GM12873 (cell line): ENCODE data around the gene SLC43A2.

ENCODE experiments used
- TF ChIP-seq, protein P1 (sequence below): IDR thresholded peaks from 2 replicates; pipeline ENCODE4 v1.5.1; 2012; ENCODE audit warnings: low read depth, mild to moderate bottlenecking, moderate library complexity, low read length, control low read depth; ENCODE audit not compliant: insufficient read depth; ENCODE audit errors: missing control alignments

SLC43A2 gene

DNA sequence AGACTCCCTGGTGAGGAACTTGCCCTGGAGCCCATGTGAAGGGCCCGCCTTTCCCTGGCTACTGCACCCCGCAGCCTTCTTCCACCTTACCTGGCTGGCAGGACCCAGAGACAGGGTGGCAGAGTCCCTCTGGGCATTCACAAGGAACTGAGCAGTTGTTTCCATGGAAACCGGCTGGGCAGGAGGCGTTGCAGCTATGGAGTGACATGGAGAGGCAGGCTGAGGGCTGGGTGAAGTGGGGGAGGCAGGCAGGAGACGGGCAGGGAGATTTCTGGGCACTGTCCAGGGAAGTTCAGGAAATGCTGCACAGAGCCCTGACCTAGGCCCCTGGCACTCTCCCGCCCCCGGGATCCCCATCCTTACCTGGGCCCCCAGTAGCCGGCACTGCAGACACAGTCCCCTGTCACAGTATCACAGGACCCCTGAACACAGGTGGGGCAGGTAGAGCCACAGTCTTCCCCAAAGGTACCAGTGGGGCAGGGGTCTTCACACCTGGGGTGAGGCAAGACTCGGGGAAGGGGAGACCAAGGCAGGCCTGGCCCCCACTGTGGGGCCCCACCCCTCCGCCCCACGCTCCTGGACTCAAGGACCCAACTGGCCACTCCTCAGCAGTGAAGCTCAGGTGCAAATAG is 11.0 kb upstream of the SLC43A2 start:
- TF ChIP-seq, protein P1, sequence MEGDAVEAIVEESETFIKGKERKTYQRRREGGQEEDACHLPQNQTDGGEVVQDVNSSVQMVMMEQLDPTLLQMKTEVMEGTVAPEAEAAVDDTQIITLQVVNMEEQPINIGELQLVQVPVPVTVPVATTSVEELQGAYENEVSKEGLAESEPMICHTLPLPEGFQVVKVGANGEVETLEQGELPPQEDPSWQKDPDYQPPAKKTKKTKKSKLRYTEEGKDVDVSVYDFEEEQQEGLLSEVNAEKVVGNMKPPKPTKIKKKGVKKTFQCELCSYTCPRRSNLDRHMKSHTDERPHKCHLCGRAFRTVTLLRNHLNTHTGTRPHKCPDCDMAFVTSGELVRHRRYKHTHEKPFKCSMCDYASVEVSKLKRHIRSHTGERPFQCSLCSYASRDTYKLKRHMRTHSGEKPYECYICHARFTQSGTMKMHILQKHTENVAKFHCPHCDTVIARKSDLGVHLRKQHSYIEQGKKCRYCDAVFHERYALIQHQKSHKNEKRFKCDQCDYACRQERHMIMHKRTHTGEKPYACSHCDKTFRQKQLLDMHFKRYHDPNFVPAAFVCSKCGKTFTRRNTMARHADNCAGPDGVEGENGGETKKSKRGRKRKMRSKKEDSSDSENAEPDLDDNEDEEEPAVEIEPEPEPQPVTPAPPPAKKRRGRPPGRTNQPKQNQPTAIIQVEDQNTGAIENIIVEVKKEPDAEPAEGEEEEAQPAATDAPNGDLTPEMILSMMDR = no peak

DNA sequence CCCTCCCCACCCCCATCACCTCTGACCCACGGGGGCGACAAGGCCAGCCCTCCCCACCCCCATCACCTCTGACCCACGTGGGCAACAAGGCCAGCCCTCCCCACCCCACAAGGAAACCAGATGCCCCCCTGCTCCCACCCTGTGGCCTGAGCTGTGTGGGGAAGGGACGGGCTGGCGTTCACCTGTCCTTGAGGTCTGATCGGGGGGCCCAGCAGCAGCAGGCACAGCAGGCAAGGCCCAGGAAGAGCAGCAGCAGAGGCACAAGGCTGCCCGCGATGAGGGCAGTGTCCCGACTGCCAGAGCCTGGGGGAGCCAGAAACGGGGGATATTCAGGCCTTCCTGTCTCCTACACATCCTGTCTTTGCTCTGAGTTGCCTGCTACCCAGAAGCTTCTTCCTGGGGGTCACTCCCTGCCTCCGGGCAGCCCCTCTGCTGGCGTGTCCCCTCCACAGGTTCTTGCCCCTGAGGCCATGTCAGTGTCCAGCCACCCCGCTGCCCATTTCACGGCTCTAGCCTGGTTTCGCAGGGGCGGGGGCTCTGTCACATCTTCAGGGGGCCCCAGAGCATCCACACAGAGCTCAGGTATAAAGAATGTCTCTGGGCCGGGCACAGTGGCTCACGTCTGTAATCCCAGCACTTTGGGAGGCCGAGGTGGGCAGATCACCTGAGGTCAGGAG is 10.1 kb upstream of the SLC43A2 start:
- TF ChIP-seq, protein P1 = no peak

DNA sequence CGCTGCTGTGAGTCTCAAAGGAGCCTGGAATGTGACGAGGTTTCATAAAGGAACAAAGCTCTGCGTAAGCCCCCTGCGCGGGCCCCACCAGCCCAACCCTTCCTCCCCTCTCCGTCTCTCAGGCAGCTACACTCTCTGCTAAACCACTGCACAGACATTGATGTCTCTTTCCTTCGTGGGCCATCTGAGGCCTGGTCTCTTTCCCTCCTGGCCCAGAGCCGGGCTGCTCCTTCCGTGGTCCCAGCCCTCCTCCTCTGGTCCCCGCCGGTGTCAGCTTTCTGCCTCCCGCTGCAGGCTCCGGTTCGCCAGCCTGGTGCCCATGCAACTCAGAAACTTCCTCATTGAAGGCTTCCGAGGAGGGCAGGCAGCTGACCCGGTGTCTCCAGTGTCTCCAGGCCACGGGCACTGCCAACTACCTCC is 9.5 kb upstream of the SLC43A2 start:
- TF ChIP-seq, protein P1 = no peak

DNA sequence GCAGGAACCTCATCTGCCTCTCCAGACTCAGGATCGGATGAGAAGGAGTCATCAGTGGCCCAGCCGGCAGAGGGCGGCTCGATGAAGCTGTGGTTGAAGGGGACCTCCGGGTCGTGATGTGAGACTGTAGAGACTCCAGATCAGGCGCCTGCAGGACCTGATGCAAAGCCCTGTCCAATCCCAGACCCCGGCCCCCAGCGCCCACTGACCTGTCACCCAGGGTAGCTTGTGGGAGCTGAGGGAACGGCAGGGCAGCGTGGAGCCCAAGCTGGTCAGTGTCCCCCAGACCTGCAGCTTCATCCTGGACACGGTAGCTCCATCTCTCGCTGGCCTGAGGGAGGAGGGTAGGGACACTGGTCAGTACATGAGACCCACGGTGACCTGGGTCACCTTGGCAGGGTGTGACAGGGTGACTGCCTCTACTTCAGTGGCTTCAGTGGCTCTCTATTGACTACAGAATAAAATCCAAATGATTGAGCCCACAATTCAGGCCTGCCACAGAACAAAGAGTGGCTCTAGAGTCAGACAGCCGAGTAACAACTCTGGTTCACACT is 8.2 kb upstream of the SLC43A2 start:
- TF ChIP-seq, protein P1 = no peak

DNA sequence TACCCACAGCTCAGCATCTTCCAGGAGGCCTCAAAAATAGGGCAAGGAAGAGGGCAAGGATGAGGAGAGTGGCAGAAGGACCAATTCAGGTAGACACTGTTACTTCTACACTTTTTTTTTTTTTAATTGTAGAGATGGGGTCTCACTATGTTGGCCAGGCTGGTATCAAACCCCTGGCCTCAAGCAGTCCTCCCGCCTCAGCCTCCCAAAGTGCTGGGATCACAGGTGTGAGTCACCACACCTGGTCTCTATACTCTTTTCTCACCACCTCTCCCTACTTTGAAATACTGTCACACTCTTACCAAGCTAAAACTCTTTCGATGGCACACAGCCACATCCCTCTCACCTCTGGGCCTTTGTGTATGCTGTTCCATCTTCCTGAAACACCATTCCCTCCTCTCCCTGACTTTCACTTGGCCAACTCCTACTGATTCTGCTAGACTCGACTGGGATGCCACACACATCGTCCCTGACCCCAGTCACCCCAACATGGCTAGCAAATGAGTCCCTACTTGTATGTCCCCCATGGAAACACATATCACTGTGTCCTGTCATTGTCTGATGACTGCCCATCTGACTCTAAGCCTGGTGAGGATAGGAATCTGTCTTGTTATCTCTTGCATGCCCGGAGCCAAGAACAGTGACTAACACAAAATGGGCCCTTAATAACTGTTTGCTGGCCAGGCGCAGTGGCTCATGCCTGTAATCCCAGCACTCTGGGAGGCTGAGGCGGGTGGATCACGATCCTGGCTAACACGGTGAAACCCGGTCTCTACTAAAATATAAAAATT is 7.2 kb upstream of the SLC43A2 start:
- TF ChIP-seq, protein P1 = no peak

DNA sequence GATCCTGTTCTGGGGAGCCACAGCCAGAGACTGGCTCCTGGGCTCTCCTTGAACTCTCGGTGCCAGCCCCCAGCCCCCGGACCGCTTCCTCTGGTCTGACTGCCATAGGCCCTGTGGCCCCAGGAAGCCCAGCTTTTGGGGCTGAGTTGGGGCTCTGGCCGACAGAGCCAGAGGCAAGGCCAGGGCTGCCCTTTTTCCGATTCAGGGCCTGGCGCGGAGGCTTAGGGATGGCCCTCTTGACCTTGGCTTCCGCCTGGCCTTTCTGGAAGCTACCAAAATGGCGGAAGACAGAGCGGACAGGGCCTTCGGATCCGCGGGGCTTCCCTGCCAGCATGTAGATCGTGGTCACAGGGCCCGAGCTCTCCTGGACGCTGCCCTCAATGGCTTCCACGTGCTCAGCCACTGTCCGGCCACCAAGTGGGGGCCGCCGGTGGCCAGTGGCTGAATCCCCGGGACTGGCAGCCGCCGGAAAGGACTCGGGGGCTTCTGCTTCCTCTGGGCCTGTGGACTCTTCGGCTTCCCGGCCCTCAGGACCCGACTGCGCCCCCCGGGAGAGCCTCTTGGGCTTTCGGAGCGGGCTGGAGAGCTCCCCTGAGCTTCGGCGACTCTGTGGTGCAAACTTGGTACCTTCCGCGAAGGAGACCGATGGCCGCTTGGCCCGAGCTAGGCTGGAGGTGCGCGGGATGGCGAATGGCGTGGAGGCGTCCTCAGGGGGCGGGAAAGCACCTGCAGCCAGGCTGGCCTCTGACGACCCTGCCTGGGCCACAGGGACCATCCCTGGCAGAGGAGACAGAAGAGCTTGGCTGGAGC is 6.4 kb upstream of the SLC43A2 start:
- TF ChIP-seq, protein P1 = no peak
